ENCODE measurements around the gene ENGASE.

- no peak for TF ChIP-seq POLR2A (IDR thresholded peaks at IDR 0.05)
- no peak for TF ChIP-seq CTCF (IDR thresholded peaks at IDR 0.05)
- TF ChIP-seq POLR2AphosphoS5 (IDR thresholded peaks at IDR 0.05): no peak
These were observed 46.6 kb upstream of the ENGASE start for GRCh38 chr17:79027925-79028491.
